B cell (primary cell): ENCODE measurements around the gene KDM4D. TPM values are rescaled to one million over a fixed set of nuclear protein-coding genes. Genes with fewer than 3 reads are reported as not detected.

Source experiments
- ATAC-seq: fragments of 200-7000 bp; cut with Tn5 transposase; one replicate; pipeline ENCODE4 v1.10.0; 2021; ENCODE audit warnings: low read depth, mild to moderate bottlenecking, moderate number of reproducible peaks, moderate library complexity
- CTCF ChIA-PET: fragments of 350-600 bp; sonication (Branson Sonifier 250); formaldehyde crosslinking; loops from one replicate; lab custom pipeline; 2021; ENCODE audit warnings: antibody characterized with exemption, inconsistent platforms; lab: Charles Lee
- POLR2A ChIA-PET: fragments of 350-600 bp; sonication (Branson Sonifier 250); formaldehyde crosslinking; loops from one replicate; lab custom pipeline; 2021; ENCODE audit warnings: antibody characterized with exemption; lab: Charles Lee
- DNase-seq: peaks from one replicate; pipeline ENCODE4 v3.0.0; 2013
- H2AFZ ChIP-seq: 2 replicates; pipeline ENCODE4 v1.6.1; 2012; ENCODE audit warnings: mild to moderate bottlenecking, low read depth, low read length; ENCODE audit not compliant: insufficient read depth, poor library complexity, severe bottlenecking
- H3K27ac ChIP-seq, 2 donors: 1 replicate in 1 of 2; 2 replicates in 1 of 2; pipeline ENCODE4 v1.5.1; 2012 to 2013; ENCODE audit warnings: low read length in 2 of 2, mild to moderate bottlenecking in 2 of 2, moderate library complexity in 1 of 2
- H3K27me3 ChIP-seq, 4 experiments: fragments of 200-600 bp in 1 of 4; sonication (generic) in 1 of 4; replicated peaks in 1 of 4; 1 replicate in 2 of 4; 2 replicates in 2 of 4; pipeline versions ENCODE4 v1.6.1 to v1.7.0; 2013 to 2016; ENCODE audit warnings: low read length in 3 of 4, mild to moderate bottlenecking in 2 of 4, mixed read lengths in 1 of 4, moderate library complexity in 1 of 4; ENCODE audit not compliant: insufficient read depth in 4 of 4, control insufficient read depth in 3 of 4; ENCODE audit errors: control extremely low read depth in 1 of 4
- H3K36me3 ChIP-seq, 2 experiments: replicated peaks in 1 of 2; 1 replicate in 1 of 2; 2 replicates in 1 of 2; pipeline versions ENCODE4 v1.6.1 to v1.7.1; 2013; ENCODE audit warnings: low read length in 1 of 2; ENCODE audit not compliant: insufficient read depth in 2 of 2, control insufficient read depth in 1 of 2; ENCODE audit errors: control extremely low read depth in 1 of 2, extremely low read depth in 1 of 2
- H3K4me1 ChIP-seq, 2 donors: fragments of 200-600 bp in 1 of 2; sonication (generic) in 1 of 2; 1 replicate in 1 of 2; 2 replicates in 1 of 2; pipeline versions ENCODE4 v1.5.1 to v1.6.1; 2013 to 2017; ENCODE audit warnings: low read length in 2 of 2; ENCODE audit not compliant: control insufficient read depth in 2 of 2, insufficient read depth in 2 of 2
- H3K4me2 ChIP-seq: replicated peaks from 2 replicates; pipeline ENCODE3; 2012; ENCODE audit warnings: mild to moderate bottlenecking, low read depth, low read length; ENCODE audit not compliant: poor library complexity, severe bottlenecking
- H3K4me3 ChIP-seq, 5 experiments: fragments of 200-600 bp in 1 of 5; sonication (generic) in 1 of 5; 1 replicate in 3 of 5; 2 replicates in 2 of 5; pipeline versions ENCODE4 v1.5.1 to v1.7.0; 2011 to 2016; ENCODE audit warnings: low read length in 4 of 5, mild to moderate bottlenecking in 4 of 5, low read depth in 2 of 5, control low read depth in 1 of 5, moderate library complexity in 1 of 5; ENCODE audit not compliant: insufficient read depth in 1 of 5; ENCODE audit errors: control extremely low read depth in 1 of 5, extremely low read depth in 1 of 5
- H3K79me2 ChIP-seq: fragments of 200-600 bp; sonication (generic); one replicate; pipeline ENCODE4 v1.6.0; 2016; ENCODE audit warnings: low read length; ENCODE audit not compliant: control insufficient read depth, insufficient read depth
- H3K9ac ChIP-seq: fragments of 200-600 bp; sonication (generic); 2 replicates; pipeline ENCODE4 v1.6.1; 2017; ENCODE audit warnings: mild to moderate bottlenecking, low read length, moderate library complexity
- H3K9me3 ChIP-seq, 3 donors: one replicate each; pipeline versions ENCODE4 v1.6.1 to v1.7.1; 2013; ENCODE audit warnings: low read length in 2 of 3; ENCODE audit not compliant: control insufficient read depth in 2 of 3, insufficient read depth in 1 of 3; ENCODE audit errors: control extremely low read depth in 1 of 3
- H4K20me1 ChIP-seq: 2 replicates; pipeline ENCODE4 v1.6.0; 2012; ENCODE audit warnings: mild to moderate bottlenecking, low read length; ENCODE audit not compliant: insufficient read depth, control insufficient read depth, poor library complexity, severe bottlenecking
- H3K27ac Mint-ChIP-seq: one replicate; pipeline ENCODE4 v1.8.0; 2021; ENCODE audit warnings: mixed read lengths
- H3K27me3 Mint-ChIP-seq: one replicate; pipeline ENCODE4 v1.8.0; 2021; ENCODE audit warnings: mixed read lengths
- H3K4me1 Mint-ChIP-seq: one replicate; pipeline ENCODE4 v1.8.0; 2021; ENCODE audit warnings: mixed read lengths
- H3K4me3 Mint-ChIP-seq: one replicate; pipeline ENCODE4 v1.8.0; 2021; ENCODE audit warnings: mixed read lengths
- H3K9me3 Mint-ChIP-seq: one replicate; pipeline ENCODE4 v1.8.0; 2022; ENCODE audit warnings: mixed read lengths; ENCODE audit not compliant: insufficient read depth
- EZH2 ChIP-seq: IDR thresholded peaks from 2 replicates; pipeline ENCODE4 v1.6.1; 2012; ENCODE audit warnings: borderline replicate concordance, low read depth, mild to moderate bottlenecking, moderate library complexity, low read length; ENCODE audit not compliant: insufficient read depth, poor library complexity, severe bottlenecking
- WGBS: methylation state at CpG from one replicate; pipeline ENCODE4 v1.1.5; 2013; ENCODE audit warnings: missing lambda C conversion rate; ENCODE audit not compliant: insufficient coverage; 5-methylcytosine and 5-hydroxymethylcytosine counted together
- intact Hi-C: fragments of 100-400 bp; cut with micrococcal nuclease; formaldehyde crosslinking; loops from one replicate; pipeline ENCODE4 v1.10.0; 2022
- polyA plus RNA-seq: library from polyadenylated mRNA; depleted of rRNA; stranded (reverse); fragments of >200 nt; gene quantifications from 2 replicates; pipeline ENCODE4 v1.2.3, GENCODE V29; 2012
- total RNA-seq, 2 donors: library from RNA; stranded (reverse); fragments of 120-200 nt in 1 of 2; gene quantifications; 1 replicate in 1 of 2; 2 replicates in 1 of 2; pipeline versions ENCODE4 v1.2.3 to v1.2.4, GENCODE V29; 2013 to 2022
- TF ChIP-seq, protein P1 (sequence below): fragments of 200-600 bp; IDR thresholded peaks from one replicate; pipeline ENCODE4 v1.8.0; 2022; ENCODE audit warnings: antibody characterized with exemption, mild to moderate bottlenecking

Gene KDM4D
- total and polyA plus RNA-seq, 2 donors (not counting 1 experiment from before 2014, with no cell fraction given): 0.44 to 0.58 TPM

DNA sequence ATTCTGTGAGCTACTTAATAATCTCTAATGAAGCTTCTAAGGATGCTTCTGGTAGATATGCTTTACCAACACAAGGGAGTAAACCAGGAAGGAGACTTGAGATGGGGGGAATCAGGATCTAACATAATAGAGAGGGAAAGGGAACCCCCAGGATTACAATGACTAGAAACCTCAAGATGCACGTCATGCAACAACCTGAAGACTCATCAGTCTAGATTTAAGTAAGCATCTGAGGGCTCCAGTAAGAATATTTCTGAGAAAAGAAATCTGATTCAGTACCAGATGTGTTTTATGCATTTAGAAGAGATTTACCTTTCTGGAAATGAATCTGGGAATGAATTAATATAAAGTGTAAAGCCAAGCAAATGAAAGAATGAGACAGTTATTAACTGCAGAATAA is 15.2 kb downstream of the KDM4D start:
- H3K4me1 ChIP-seq: no peaks in the 10 kb centered on the region
- CTCF ChIA-PET: no interaction called here
- no CpG with 5 or more reads among the region's 1 CpG for WGBS

DNA sequence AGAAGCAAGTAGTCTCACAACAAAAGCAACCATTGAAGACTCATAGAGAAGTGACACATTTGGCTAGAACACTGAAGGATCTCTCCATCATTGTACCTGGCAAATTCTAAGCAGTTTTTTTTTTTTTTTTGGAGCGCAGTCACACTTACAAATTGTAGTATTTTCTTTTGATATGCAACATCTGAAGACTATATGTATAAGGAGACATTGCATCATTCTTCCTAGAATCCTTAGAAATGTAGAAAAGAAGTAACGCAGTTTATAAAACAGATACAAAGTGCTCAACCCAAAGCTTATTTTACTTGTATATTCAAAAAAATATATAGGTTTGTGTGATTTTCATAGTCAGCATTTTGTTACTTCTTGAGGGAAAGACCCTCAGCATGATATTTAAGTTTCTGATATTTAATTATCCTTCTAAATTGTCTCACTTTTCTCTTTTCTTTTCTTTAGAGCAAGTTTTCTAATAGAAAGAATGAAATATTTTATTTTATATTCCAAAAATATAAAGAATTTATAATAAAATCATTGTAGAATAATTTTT is 20.0 kb downstream of the KDM4D start:
- POLR2A ChIA-PET: interaction anchor here (0.7 kb wide), 1 partner anchor 114 kb away, joined by 8 read pairs; no protein-coding TSS in a partner anchor
- H3K4me1 ChIP-seq: no peaks in the 10 kb centered on the region

More for the DNA sequence above, 15.2 kb downstream of the KDM4D start:
- intact Hi-C loops: no loop called here
- Histone ChIP-seq H3K79me2 (no peaks in the 10 kb centered on the region), H3K4me2 (no peak overlapping the region), H2AFZ (no peak overlapping the region), H4K20me1 (no peaks in the 10 kb centered on the region), H3K27me3 (peaks cover 0 to 10% (median 2%) of the 10 kb centered on the region in 4 experiments), H3K9ac (no peak overlapping the region), H3K27ac (no peak overlapping the region), H3K9me3 (no peaks in the 10 kb centered on the region), H3K36me3 (no peaks in the 10 kb centered on the region), H3K4me3 (no peak overlapping the region)
- Mint-ChIP-seq H3K9me3 (no peaks in the 10 kb centered on the region), H3K27ac (no peak overlapping the region), H3K4me3 (no peak overlapping the region), H3K27me3 (peaks cover 18% of the 10 kb centered on the region), H3K4me1 (no peaks in the 10 kb centered on the region)
- no peak for ATAC-seq
- DNase-seq: no peak
- POLR2A ChIA-PET: no interaction called here
- no peak for TF ChIP-seq EZH2
- TF ChIP-seq, protein P1, sequence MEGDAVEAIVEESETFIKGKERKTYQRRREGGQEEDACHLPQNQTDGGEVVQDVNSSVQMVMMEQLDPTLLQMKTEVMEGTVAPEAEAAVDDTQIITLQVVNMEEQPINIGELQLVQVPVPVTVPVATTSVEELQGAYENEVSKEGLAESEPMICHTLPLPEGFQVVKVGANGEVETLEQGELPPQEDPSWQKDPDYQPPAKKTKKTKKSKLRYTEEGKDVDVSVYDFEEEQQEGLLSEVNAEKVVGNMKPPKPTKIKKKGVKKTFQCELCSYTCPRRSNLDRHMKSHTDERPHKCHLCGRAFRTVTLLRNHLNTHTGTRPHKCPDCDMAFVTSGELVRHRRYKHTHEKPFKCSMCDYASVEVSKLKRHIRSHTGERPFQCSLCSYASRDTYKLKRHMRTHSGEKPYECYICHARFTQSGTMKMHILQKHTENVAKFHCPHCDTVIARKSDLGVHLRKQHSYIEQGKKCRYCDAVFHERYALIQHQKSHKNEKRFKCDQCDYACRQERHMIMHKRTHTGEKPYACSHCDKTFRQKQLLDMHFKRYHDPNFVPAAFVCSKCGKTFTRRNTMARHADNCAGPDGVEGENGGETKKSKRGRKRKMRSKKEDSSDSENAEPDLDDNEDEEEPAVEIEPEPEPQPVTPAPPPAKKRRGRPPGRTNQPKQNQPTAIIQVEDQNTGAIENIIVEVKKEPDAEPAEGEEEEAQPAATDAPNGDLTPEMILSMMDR: no peak

More for the DNA sequence above, 20.0 kb downstream of the KDM4D start:
- WGBS: no CpG with 5 or more reads among the region's 2 CpGs
- TF ChIP-seq, protein P1: no peak
- no peak for TF ChIP-seq EZH2
- intact Hi-C loops: no loop called here
- H4K20me1 ChIP-seq: no peaks in the 10 kb centered on the region
- ATAC-seq (no peak), DNase-seq (no peak)
- no peak overlapping the region for H3K4me2 ChIP-seq
- no peaks in the 10 kb centered on the region for H3K79me2 ChIP-seq
- no peaks in the 10 kb centered on the region for H3K9me3 ChIP-seq
- no peak overlapping the region for H3K4me3 ChIP-seq
- no peaks in the 10 kb centered on the region for H3K36me3 ChIP-seq
- H3K9ac ChIP-seq: no peak overlapping the region
- H2AFZ ChIP-seq: no peak overlapping the region
- no peak overlapping the region for H3K4me3 Mint-ChIP-seq
- no peaks in the 10 kb centered on the region for H3K9me3 Mint-ChIP-seq
- CTCF ChIA-PET: no interaction called here
- H3K4me1 Mint-ChIP-seq: no peaks in the 10 kb centered on the region
- H3K27ac Mint-ChIP-seq: no peak overlapping the region
- peaks cover 0 to 8% (median 2%) of the 10 kb centered on the region in 4 experiments for H3K27me3 ChIP-seq
- peaks cover 5% of the 10 kb centered on the region for H3K27me3 Mint-ChIP-seq
- H3K27ac ChIP-seq: no peak overlapping the region
